Astrocyte of the spinal cord (primary cell): ENCODE measurements around the gene NANOS3.
A peak's percentile ranks its signal among the peaks of the same experiment; 100 is the strongest.

Experiments
- DNase-seq: peaks from one replicate; pipeline ENCODE4 v3.0.0; 2011; ENCODE audit warnings: low read depth, low spot score
- H3K4me3 ChIP-seq: 2 replicates; pipeline ENCODE4 v1.5.1; 2011; ENCODE audit warnings: low read depth, mild to moderate bottlenecking, low read length, moderate library complexity
- in situ Hi-C: cut with HindIII; loops from 2 replicates; pipeline ENCODE4 v1.10.0; 2017; ENCODE audit warnings: low sequenced_read_pairs
- TF ChIP-seq, protein P1 (sequence below): IDR thresholded peaks from 2 replicates; pipeline ENCODE4 v1.5.1; 2012; ENCODE audit warnings: low read depth, mild to moderate bottlenecking, low read length, inconsistent platforms

NANOS3 gene

DNA sequence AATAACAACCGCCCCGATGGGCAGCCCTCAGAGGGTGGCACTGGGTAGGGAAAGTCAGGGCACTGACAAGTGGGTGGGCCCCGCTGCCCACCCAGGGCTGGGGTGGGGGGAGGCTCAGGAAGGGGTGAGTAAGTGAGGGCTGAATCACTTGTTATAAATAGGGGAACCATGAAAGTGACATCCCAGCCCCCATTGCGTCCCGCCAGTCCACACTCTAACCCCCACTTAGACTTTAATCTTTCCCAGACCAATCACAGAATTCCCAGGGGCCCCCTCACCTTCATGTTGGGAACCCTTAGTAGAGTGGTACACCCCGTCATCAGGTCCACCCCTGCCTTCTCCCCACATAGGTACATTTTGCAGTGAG is 37.0 kb upstream of the NANOS3 start:
- H3K4me3 ChIP-seq = peak overlapping the region; percentile 95
- DNase-seq = no peak
- TF ChIP-seq, protein P1, sequence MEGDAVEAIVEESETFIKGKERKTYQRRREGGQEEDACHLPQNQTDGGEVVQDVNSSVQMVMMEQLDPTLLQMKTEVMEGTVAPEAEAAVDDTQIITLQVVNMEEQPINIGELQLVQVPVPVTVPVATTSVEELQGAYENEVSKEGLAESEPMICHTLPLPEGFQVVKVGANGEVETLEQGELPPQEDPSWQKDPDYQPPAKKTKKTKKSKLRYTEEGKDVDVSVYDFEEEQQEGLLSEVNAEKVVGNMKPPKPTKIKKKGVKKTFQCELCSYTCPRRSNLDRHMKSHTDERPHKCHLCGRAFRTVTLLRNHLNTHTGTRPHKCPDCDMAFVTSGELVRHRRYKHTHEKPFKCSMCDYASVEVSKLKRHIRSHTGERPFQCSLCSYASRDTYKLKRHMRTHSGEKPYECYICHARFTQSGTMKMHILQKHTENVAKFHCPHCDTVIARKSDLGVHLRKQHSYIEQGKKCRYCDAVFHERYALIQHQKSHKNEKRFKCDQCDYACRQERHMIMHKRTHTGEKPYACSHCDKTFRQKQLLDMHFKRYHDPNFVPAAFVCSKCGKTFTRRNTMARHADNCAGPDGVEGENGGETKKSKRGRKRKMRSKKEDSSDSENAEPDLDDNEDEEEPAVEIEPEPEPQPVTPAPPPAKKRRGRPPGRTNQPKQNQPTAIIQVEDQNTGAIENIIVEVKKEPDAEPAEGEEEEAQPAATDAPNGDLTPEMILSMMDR = no peak
- in situ Hi-C loops = no loop called here

DNA sequence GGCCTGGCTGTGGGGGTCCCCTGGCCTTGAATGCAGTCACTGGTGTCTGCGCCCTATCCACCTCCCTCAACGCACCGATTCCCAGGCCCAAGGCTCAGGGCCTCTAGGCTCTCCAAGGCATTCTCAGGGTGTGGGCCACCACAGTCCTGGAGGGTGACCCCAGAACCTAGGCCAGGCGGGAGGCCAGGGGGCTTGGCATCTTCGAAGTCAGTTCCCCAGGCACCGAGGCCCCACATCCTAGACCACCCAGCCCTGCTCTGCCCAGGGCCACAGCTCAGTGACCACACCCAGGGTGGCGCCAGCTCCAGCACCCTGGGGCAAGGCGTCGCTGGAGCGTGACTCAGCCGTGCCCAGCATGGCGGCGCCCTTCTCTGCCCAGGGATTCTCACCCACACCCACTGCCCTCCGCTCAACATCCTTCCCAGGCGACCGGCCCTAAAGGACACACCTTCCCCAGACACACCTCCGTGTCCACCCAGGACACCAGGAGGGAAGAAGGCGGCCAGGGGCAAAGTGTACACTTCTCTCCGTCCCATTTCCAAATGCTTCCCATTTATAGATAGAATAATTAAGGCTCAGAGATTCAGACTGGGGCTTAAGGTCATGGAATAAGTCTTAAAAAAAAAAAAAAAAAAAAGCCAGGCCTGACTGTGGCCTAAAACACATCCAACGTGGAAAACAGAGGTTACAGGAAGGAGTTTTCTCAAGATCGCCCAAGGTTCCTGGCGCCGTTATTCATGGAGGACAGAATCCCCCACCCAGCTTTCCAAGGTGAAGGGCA is 36.4 kb upstream of the NANOS3 start:
- DNase-seq = peak; percentile 45
- H3K4me3 ChIP-seq = peak overlapping the region; percentile 95
- TF ChIP-seq, protein P1 = no peak
- in situ Hi-C loops = no loop called here

DNA sequence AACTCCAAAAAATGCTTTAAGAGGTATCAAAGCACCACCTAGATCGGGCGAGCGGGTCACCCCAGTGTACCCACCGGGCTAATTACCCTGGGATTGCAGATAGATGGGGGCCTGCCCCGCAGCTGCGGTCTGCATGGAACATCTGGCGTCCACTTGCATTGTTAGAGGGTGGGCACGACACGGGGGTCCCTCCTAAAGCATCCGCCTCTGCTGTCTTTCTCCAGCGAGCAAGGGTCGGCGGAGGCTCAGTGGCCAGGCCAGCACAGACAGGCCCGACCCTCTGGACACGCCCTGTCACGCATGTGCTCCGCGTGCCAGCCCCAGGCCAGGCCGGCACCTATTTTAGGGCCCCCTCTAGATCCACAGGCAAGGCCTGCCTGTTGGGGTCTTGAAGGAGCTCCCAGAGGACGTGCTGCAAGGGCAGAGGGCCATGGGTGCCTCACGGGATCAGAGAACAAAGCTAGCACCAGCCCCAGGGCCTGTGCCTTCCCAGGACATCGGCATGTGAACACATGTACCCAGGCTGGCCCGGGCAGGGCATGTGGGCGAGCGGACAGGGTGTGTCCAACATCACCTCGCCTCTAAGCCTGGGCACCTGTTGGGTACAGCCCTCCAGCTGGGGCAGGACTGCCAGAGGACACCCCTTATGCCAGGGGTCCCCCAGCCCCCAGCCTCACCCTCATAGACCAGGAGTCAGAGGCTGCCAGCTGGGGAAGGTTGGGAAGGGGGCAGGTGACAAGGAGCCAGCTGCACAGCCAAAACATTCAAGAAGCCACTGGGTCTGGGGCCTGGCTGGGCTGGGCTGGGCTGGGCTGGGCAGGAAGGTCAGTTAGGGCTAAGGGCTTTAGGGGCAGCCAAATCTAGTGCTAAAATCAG is 35.6 kb upstream of the NANOS3 start:
- TF ChIP-seq, protein P1 = no peak
- DNase-seq = peak; percentile 48
- in situ Hi-C loops = no loop called here
- peak overlapping the region; percentile 95 for H3K4me3 ChIP-seq

DNA sequence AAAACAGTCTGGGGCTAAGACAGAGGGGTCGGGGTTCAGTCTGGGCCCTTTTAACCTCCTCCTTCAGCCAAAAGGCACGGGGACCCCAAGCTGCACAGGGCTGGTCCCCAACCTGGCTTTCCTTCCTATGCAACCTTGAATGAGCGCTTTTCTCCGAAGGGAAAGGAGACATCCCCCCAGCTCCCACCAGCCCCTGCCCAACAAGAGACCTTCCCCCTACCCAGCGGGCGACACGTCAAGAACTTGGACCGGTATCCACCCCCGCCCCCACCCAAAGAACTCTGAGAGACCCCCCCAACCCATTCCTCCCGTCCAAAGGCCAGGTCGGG is 35.0 kb upstream of the NANOS3 start:
- no peak for DNase-seq
- TF ChIP-seq, protein P1 = no peak
- H3K4me3 ChIP-seq = peak overlapping the region; percentile 95
- in situ Hi-C loops = no loop called here

DNA sequence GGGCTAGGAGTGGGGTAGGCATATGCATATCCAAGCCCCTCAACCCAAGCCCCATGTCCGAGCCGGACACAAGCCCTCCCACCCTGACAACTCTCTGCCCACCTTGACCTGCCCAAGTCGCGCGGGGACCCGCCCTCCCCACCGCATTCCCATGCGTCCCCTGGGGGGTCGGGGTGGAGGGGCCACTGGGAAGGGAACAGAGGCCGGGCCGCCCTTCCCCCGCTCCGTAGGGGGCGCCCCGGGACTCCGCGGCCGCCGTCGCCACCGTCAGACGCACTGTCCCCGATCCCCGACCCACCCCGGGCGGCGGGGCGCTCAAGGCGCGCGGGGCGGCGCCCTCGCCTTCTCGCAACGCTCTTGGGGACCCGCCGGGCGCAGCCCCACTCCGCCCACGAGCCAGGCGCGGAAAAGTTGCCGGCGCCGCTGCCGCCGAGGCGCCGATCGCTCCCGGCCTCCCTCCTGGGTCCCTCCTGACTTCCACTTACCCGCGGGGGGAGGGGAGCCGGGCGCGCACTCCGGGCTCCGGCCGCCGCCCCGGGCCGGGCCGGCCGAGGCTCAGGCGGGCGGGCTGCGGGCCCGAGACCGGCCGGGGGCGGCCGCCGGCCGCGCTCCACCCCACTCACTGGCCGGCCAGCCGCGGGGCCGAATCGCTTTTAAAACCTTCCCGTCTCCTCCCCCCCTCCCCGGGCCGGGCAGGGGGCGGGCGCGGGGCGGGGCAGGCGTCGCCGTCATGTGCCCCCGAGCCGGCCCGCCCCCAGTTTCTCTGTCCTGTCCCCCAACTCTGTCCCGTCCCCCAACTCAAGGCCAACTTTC is 34.4 kb upstream of the NANOS3 start:
- DNase-seq = peak; percentile 80
- TF ChIP-seq, protein P1 = no peak
- in situ Hi-C loops = no loop called here
- H3K4me3 ChIP-seq = peak overlapping the region; percentile 95
